ENCODE results near the gene CDCA8. TPM values are rescaled to one million over a fixed set of nuclear protein-coding genes. Genes with fewer than 3 reads are reported as not detected.

Gene CDCA8
- total RNA-seq, 1 experiment from 2014 or later: 51.7 TPM

GRCh38 chr1:37677808-37678207, 14.5 kb upstream of the CDCA8 start:
- no peak for ATAC-seq
- intact Hi-C loops (cut with micrococcal nuclease): no loop called here
- Histone ChIP-seq H3K36me3 (ENCODE audit: control insufficient read depth in 1 of 2, insufficient read depth in 2 of 2, low read length in 2 of 2) (peaks cover 3 to 4% of the 10 kb centered on the region in 2 experiments; a peak in 3 of 4 replicates), H3K9me3 (ENCODE audit: control insufficient read depth in 1 of 2, insufficient read depth in 1 of 2, low read depth in 1 of 2, low read length in 2 of 2) (no peaks in the 10 kb centered on the region), H3K79me2 (ENCODE audit: insufficient read depth, low read length) (no peaks in the 10 kb centered on the region), H3K27me3 (ENCODE audit: insufficient read depth, low read length) (peaks cover 2% of the 10 kb centered on the region; the same call in 1 of the 2 replicates), H2AFZ (ENCODE audit: low read depth, low read length, poor library complexity, severe bottlenecking) (no peak overlapping the region), H4K20me1 (ENCODE audit: insufficient read depth) (no peaks in the 10 kb centered on the region), H3K9me2 (ENCODE audit: insufficient read depth) (no peaks in the 10 kb centered on the region), H3K27ac (ENCODE audit: low read depth, low read length) (no peak overlapping the region), H3K9ac (ENCODE audit: low read length) (no peak overlapping the region), H3K4me3 (replicated peaks in 1 of 2; ENCODE audit: low read depth in 1 of 2, low read length in 2 of 2) (no peak overlapping the region), H3K4me1 (ENCODE audit: control insufficient read depth in 1 of 2, insufficient read depth in 2 of 2, low read length in 2 of 2) (no peaks in the 10 kb centered on the region; a peak in 1 of 4 replicates), H3K4me2 (ENCODE audit: low read length) (no peak overlapping the region)
- DNase-seq (ENCODE audit: low read depth, low spot score): no peak
- no TSS peak for BruUV-seq (replicated peaks)
- ChIA-PET RAD21 (ENCODE audit: low non-redundant PET in 1 of 2, low total read pairs in 2 of 2, uncharacterized antibody in 2 of 2, unreplicated experiment in 2 of 2) (no interaction called here), CTCF (no interaction called here), POLR2A (no interaction called here)
- TF ChIP-seq RAD21 (IDR thresholded peaks at IDR 0.05; ENCODE audit: low read depth) (no peak), ELF1 (IDR thresholded peaks at IDR 0.05; ENCODE audit: borderline replicate concordance, low read depth) (no peak), EZH2 (IDR thresholded peaks at IDR 0.05) (no peak), ZNF274 (IDR thresholded peaks at IDR 0.05; ENCODE audit: low read depth, low read length) (no peak), SRF (IDR thresholded peaks at IDR 0.05; ENCODE audit: low read depth) (no peak), TCF7L2 (IDR thresholded peaks at IDR 0.05; ENCODE audit: borderline replicate concordance, extremely low read depth, insufficient read depth, insufficient read length) (no peak), EZH2phosphoT487 (IDR thresholded peaks at IDR 0.05; ENCODE audit: borderline replicate concordance) (no peak), YY1 (IDR thresholded peaks at IDR 0.05; ENCODE audit: extremely low read depth, insufficient replicate concordance, low read depth, low read length) (no peak), JUND (IDR thresholded peaks at IDR 0.05) (no peak), SIN3A (IDR thresholded peaks at IDR 0.05; ENCODE audit: low read depth) (no peak), CBX3 (IDR thresholded peaks at IDR 0.05; ENCODE audit: low read depth) (no peak), CTCF (IDR thresholded peaks at IDR 0.05 in 2 of 3, conservative IDR thresholded peaks at IDR 0.05 in 1 of 3; ENCODE audit: borderline replicate concordance in 1 of 3, insufficient read depth in 1 of 3, low read depth in 2 of 3, low read length in 2 of 3) (no peak), EGR1 (IDR thresholded peaks at IDR 0.05; ENCODE audit: low read depth) (no peak), MAX (IDR thresholded peaks at IDR 0.05) (no peak), ZFX (IDR thresholded peaks at IDR 0.05) (no peak), POLR2A (IDR thresholded peaks at IDR 0.05; ENCODE audit: borderline replicate concordance, extremely low read depth, insufficient read depth, insufficient read length) (no peak), POLR2AphosphoS5 (IDR thresholded peaks at IDR 0.05; ENCODE audit: low read depth, low read length) (no peak)
